ENCODE measurements around the gene MDP1.

Gene MDP1

GRCh38 chr14:24196071-24197055, 19.5 kb downstream of the MDP1 start:
- DNase-seq = no peak

- DNase-seq = peak; percentile 94
Measured at GRCh38 chr14:24195186-24196070, 20.4 kb downstream of the MDP1 start, which contains the start of gene TM9SF1. TSS of gene TM9SF1 (minus strand) at chr14:24195441. CDS start at chr14:24195019, 422 bp downstream.

- no peak for DNase-seq
Measured at GRCh38 chr14:24194873-24195185, 21.0 kb downstream of the MDP1 start.

GRCh38 chr14:24194186-24194872, 21.5 kb downstream of the MDP1 start:
- no peak for DNase-seq

GRCh38 chr14:24192933-24193332, 22.9 kb downstream of the MDP1 start:
- DNase-seq = no peak

- DNase-seq = no peak
Measured at GRCh38 chr14:24190416-24190815, 25.4 kb downstream of the MDP1 start.

GRCh38 chr14:24189460-24189859, 26.4 kb downstream of the MDP1 start:
- DNase-seq = no peak

- DNase-seq = no peak
Measured at GRCh38 chr14:24189059-24189375, 26.8 kb downstream of the MDP1 start.

GRCh38 chr14:24188251-24189058, 27.4 kb downstream of the MDP1 start, which contains the start of gene IPO4:
TSS of gene IPO4 (minus strand) at chr14:24188816. CDS start at chr14:24188787, 29 bp downstream.
- DNase-seq = peak; percentile 97

GRCh38 chr14:24187539-24187915, 28.3 kb downstream of the MDP1 start:
- no peak for DNase-seq

- no peak for DNase-seq
Measured at GRCh38 chr14:24186831-24187538, 28.9 kb downstream of the MDP1 start.

- DNase-seq = no peak
Measured at GRCh38 chr14:24185741-24186140, 30.1 kb downstream of the MDP1 start.

GRCh38 chr14:24185026-24185425, 30.8 kb downstream of the MDP1 start:
- DNase-seq = no peak

- no peak for DNase-seq
Measured at GRCh38 chr14:24184104-24184970, 31.5 kb downstream of the MDP1 start.

GRCh38 chr14:24183014-24183481, 32.8 kb downstream of the MDP1 start:
- DNase-seq = no peak

GRCh38 chr14:24182110-24182882, 33.6 kb downstream of the MDP1 start:
- DNase-seq = peak; percentile 17

GRCh38 chr14:24181371-24182077, 34.3 kb downstream of the MDP1 start:
- DNase-seq = peak; percentile 19

- DNase-seq = peak; percentile 26
Measured at GRCh38 chr14:24179961-24180796, 35.7 kb downstream of the MDP1 start.

All from femur (tissue), 1 donor.